H1 (cell line): ENCODE measurements around the gene KNDC1. TPM values are rescaled to one million over a fixed set of nuclear protein-coding genes. Genes with fewer than 3 reads are reported as not detected.

ENCODE experiments used
- GABPA ChIP-seq: IDR thresholded peaks from 2 replicates; pipeline ENCODE4 v1.6.1; 2011; ENCODE audit warnings: mild to moderate bottlenecking, low read length, moderate library complexity, borderline replicate concordance; ENCODE audit not compliant: insufficient read depth
- GTF2F1 ChIP-seq: IDR thresholded peaks from 2 replicates; pipeline ENCODE4 v1.6.1; 2012; ENCODE audit warnings: low read depth, low read length, improper control_type of control experiment, borderline replicate concordance
- HDAC6 ChIP-seq: IDR thresholded peaks from one replicate; pipeline ENCODE4 v1.7.1; 2012; ENCODE audit warnings: low read depth, mild to moderate bottlenecking, inconsistent platforms, low read length, moderate library complexity
- JUND ChIP-seq: IDR thresholded peaks from 2 replicates; pipeline ENCODE4 v1.6.1; 2011; ENCODE audit warnings: mild to moderate bottlenecking, improper control_type of control experiment, low read length
- KDM1A ChIP-seq: fragments of 200-600, 300-600 bp; sonication (generic); IDR thresholded peaks from 2 replicates; pipeline ENCODE4 v1.7.1; 2016; ENCODE audit warnings: mild to moderate bottlenecking, low read length, borderline replicate concordance
- POU5F1 ChIP-seq: IDR thresholded peaks from 2 replicates; pipeline ENCODE4 v1.6.1; 2011; ENCODE audit warnings: low read depth, mild to moderate bottlenecking, low read length, moderate library complexity
- RNF2 ChIP-seq: fragments of 200-900, 300-1000 bp; sonication (generic); IDR thresholded peaks from 2 replicates; pipeline ENCODE4 v1.7.1; 2016; ENCODE audit warnings: borderline replicate concordance, low read depth, mild to moderate bottlenecking, antibody characterized with exemption, low read length; ENCODE audit not compliant: poor library complexity, severe bottlenecking; ENCODE audit errors: missing control alignments
- polyA plus RNA-seq, 7 experiments: library from polyadenylated mRNA; depleted of rRNA in 3 of 7; stranded (reverse) in 5 of 7; unstranded in 2 of 7; fragments of >200 nt in 5 of 7; fragments of 200-250 nt in 2 of 7; gene quantifications; 1 replicate in 5 of 7; 2 replicates in 1 of 7; 4 replicates in 1 of 7; pipeline versions ENCODE4 v1.2.1 to v1.2.3, GENCODE V29; 2011 to 2013; ENCODE audit warnings: missing spikeins in 2 of 7, mixed read lengths in 2 of 7
- total RNA-seq: library from RNA; stranded (reverse); fragmentation: NEBNext Ultra II Directional; extraction: Animal tissue kit (Norgen Biotek cat#: 25700); gene quantifications from 2 replicates; pipeline ENCODE4 v1.2.1, GENCODE V29; 2021

Gene KNDC1
- total and polyA plus RNA-seq, 2 of the 8 experiments (the other 6 are each of a cell fraction or from before 2014, with no cell fraction given), result 7.5 to 16.7 TPM

DNA sequence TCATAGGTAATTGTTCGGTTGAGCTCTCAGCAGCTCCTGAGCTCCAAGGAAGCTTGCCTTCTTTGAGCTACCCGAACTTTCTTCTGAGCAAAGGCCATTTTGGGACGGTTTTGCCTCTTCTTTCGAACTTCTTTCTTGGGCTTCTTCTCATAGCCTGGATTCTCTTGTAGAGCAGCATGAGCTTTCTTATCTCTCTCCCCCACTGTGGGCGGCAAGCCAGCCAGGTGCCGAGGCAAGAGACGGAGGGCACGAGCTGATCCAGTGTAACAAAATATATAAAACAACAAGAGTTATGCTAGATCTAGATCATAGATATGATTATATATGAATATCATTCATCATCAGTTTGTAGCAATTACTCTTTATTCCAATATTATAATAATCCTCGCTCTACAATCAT lies 16.5 kb upstream of the KNDC1 start (continued):
- TF ChIP-seq HDAC6 (no peak), POU5F1 (no peak), GABPA (no peak), RNF2 (no peak), KDM1A (no peak), JUND (no peak), GTF2F1 (no peak)
- TF ChIP-seq, all 59 proteins: peak for 0
